ENCODE measurements around the gene SNED1. TPM values are rescaled to one million over a fixed set of nuclear protein-coding genes. Genes with fewer than 3 reads are reported as not detected.

Gene SNED1
- total and polyA plus RNA-seq, 9 of the 15 experiments (the other 6 are each of a cell fraction or from before 2014, with no cell fraction given), result 0.03 to 0.07 (median 0.05) TPM; not detected in 5

DNA sequence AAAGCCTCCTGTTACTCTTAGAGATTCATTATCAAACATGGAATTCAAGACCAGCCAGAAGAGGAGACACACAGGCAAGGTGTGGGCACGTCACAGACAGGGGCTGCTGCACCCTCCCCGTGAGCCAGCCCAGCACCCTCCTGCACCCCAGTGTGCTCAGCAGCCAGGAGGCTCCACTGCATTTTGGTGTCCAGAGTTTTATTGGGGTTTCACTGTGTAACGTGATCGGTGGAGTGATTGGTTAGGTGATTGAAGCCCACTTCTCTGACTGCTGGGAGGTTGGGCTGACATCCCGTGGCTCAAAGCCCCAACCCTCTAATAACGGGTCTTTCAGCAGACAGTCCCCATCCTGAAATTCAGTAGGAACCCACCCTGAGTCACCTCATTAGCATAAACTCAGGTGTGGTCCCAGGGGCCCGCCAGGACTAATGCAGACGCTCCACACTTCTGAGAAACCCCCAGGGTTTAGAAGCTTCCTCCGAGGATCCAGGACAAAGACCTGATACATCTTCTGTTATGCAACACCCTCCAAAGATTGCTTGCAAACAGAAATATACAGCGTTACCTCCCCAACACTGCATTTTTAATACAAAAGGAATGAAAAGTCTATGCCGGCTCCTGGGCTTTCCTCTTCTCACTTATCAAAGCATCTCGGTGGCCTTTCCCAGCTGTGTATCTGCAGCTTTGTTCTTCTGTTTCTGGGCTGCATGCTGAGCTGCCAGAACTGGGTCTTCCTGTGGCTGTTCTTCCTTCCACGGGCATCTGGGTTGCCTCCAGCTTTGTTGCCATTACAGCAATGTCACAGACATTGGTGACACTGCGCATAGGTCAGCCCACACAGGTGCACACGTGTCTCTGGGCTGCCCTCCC lies 43.7 kb upstream of the SNED1 start:
- H3K79me2 ChIP-seq (ENCODE audit: control insufficient read depth, insufficient read depth, low read length), result no peaks in the 10 kb centered on the region
- ATAC-seq (no peak), DNase-seq (ENCODE audit: extremely low read depth in 1 of 4, low spot score in 3 of 4) (no peak), FAIRE-seq (no peak)
- H4K20me1 ChIP-seq (replicated peaks; ENCODE audit: control insufficient read depth, insufficient read depth, low read length), result no peaks in the 10 kb centered on the region
- intact Hi-C loops (cut with micrococcal nuclease), result no loop called here
- H3K9ac ChIP-seq (ENCODE audit: insufficient read depth in 1 of 2, low read depth in 2 of 2, low read length in 2 of 2), result no peak overlapping the region
- no peak overlapping the region for H3K4me3 ChIP-seq
- H3K27ac ChIP-seq (ENCODE audit: extremely low read depth, low read depth, low read length), result no peak overlapping the region
- H3K9me3 ChIP-seq (replicated peaks; ENCODE audit: control insufficient read depth, insufficient read depth, low read depth, low read length), result no peaks in the 10 kb centered on the region
- H3K36me3 ChIP-seq (ENCODE audit: control insufficient read depth, insufficient read depth, low read length), result no peaks in the 10 kb centered on the region
- CTCF ChIA-PET (ENCODE audit: low intra/inter-chr PET ratio), result no interaction called here
- no peak overlapping the region for H3K4me2 ChIP-seq (ENCODE audit: insufficient read depth, low read length)
- in situ Hi-C loops (cut with MboI), result no loop called here
- BruUV-seq (replicated peaks), result no TSS peak
- H2AFZ ChIP-seq (ENCODE audit: low read depth, low read length), result no peak overlapping the region
- no peaks in the 10 kb centered on the region for H3K9me1 ChIP-seq (ENCODE audit: control insufficient read depth, insufficient read depth, low read length)
- POLR2A ChIA-PET, result no interaction called here
- H3K4me1 ChIP-seq (replicated peaks in 1 of 2; ENCODE audit: control insufficient read depth in 2 of 2, insufficient read depth in 2 of 2, low read length in 2 of 2), result no peaks in the 10 kb centered on the region
- TF ChIP-seq ELF4 (CRISPR knock-in tag; IDR thresholded peaks at IDR 0.05) (no peak), MLLT1 (IDR thresholded peaks at IDR 0.05) (no peak), SRSF7 (optimal IDR thresholded peaks at IDR 0.05; ENCODE audit: low read depth, low read length) (no peak), ZBTB8A (IDR thresholded peaks at IDR 0.05; ENCODE audit: partially characterized antibody) (no peak), NONO (IDR thresholded peaks at IDR 0.05; ENCODE audit: low read depth in 2 of 2, low read length in 1 of 2) (no peak), EGR1 (conservative IDR thresholded peaks at IDR 0.05) (no peak), KLF6 (CRISPR knock-in tag; IDR thresholded peaks at IDR 0.05; ENCODE audit: borderline replicate concordance) (no peak), ZKSCAN3 (CRISPR knock-in tag; IDR thresholded peaks at IDR 0.05) (no peak), TCF7L2 (IDR thresholded peaks at IDR 0.05; ENCODE audit: low read depth, low read length) (no peak), TCFL5 (CRISPR knock-in tag; conservative IDR thresholded peaks at IDR 0.05) (no peak), ZNF124 (CRISPR knock-in tag; IDR thresholded peaks at IDR 0.05) (no peak), ZC3H4 (CRISPR knock-in tag; IDR thresholded peaks at IDR 0.05; ENCODE audit: borderline replicate concordance) (no peak)
- TF ChIP-seq, protein P1, sequence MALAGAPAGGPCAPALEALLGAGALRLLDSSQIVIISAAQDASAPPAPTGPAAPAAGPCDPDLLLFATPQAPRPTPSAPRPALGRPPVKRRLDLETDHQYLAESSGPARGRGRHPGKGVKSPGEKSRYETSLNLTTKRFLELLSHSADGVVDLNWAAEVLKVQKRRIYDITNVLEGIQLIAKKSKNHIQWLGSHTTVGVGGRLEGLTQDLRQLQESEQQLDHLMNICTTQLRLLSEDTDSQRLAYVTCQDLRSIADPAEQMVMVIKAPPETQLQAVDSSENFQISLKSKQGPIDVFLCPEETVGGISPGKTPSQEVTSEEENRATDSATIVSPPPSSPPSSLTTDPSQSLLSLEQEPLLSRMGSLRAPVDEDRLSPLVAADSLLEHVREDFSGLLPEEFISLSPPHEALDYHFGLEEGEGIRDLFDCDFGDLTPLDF (CRISPR knock-in tag; IDR thresholded peaks at IDR 0.05), result no peak
- TF ChIP-seq, protein P2, sequence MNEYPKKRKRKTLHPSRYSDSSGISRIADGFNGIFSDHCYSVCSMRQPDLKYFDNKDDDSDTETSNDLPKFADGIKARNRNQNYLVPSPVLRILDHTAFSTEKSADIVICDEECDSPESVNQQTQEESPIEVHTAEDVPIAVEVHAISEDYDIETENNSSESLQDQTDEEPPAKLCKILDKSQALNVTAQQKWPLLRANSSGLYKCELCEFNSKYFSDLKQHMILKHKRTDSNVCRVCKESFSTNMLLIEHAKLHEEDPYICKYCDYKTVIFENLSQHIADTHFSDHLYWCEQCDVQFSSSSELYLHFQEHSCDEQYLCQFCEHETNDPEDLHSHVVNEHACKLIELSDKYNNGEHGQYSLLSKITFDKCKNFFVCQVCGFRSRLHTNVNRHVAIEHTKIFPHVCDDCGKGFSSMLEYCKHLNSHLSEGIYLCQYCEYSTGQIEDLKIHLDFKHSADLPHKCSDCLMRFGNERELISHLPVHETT (CRISPR knock-in tag; conservative IDR thresholded peaks at IDR 0.05 in 1 of 2, IDR thresholded peaks at IDR 0.05 in 1 of 2), result no peak
- H3K27me3 ChIP-seq (ENCODE audit: control insufficient read depth in 2 of 2, insufficient read depth in 2 of 2, low read length in 2 of 2), result peaks cover 0 to 32% of the 10 kb centered on the region in 2 experiments; a peak in 2 of 5 replicates
- WGBS (ENCODE audit: insufficient coverage, low coverage, missing lambda C conversion rate), result 0% methylated on average over 11 of the region's 15 CpGs
